OCI-LY7 (cell line): ENCODE data around the gene PIGL. TPM values are rescaled to one million over a fixed set of nuclear protein-coding genes. Genes with fewer than 3 reads are reported as not detected.
"Not testable (repeated sequence)": the region's sequence is repeated elsewhere in the genome, so short reads cannot be mapped to it uniquely, and the experiment has no call there.

Source experiments
- BruUV-seq: library from RNA; stranded (reverse); fragments of 400-500 nt; replicated peaks from 2 replicates; lab custom pipeline; 2021; lab: Mats Ljungman, UMichigan
- CTCF ChIA-PET: fragments of 300-600 bp; sonication (Branson Sonifier 250); formaldehyde crosslinking; loops from one replicate; lab custom pipeline; 2022; ENCODE audit warnings: antibody characterized with exemption; ENCODE audit not compliant: unreplicated experiment; lab: Charles Lee
- POLR2A ChIA-PET: fragments of 300-600 bp; sonication (Branson Sonifier 250); formaldehyde crosslinking; loops from one replicate; lab custom pipeline; 2022; ENCODE audit warnings: antibody characterized with exemption; lab: Charles Lee
- DNase-seq: peaks from one replicate; pipeline ENCODE4 v3.0.0-alpha.2; 2015; ENCODE audit warnings: low spot score
- H2AFZ ChIP-seq: fragments of 200-600 bp; sonication (generic), shearing (Covaris generic); 2 replicates; pipeline ENCODE4 v1.6.1; 2014; ENCODE audit warnings: mild to moderate bottlenecking, antibody characterized with exemption, low read length, moderate library complexity
- H3K27ac ChIP-seq: fragments of 200-600 bp; sonication (generic); 2 replicates; pipeline ENCODE4 v1.5.1; 2014; ENCODE audit warnings: mixed run types, low read depth, mild to moderate bottlenecking, moderate library complexity, low read length, inconsistent platforms; ENCODE audit not compliant: poor library complexity, severe bottlenecking
- H3K36me3 ChIP-seq: fragments of 200-600 bp; sonication (generic); 2 replicates; pipeline ENCODE4 v1.6.1; 2014; ENCODE audit warnings: mild to moderate bottlenecking, antibody characterized with exemption, low read length, moderate library complexity, mixed read lengths; ENCODE audit not compliant: insufficient read depth
- H3K4me1 ChIP-seq: fragments of 200-600 bp; sonication (generic); 2 replicates; pipeline ENCODE4 v1.5.1; 2014; ENCODE audit warnings: mild to moderate bottlenecking, low read length; ENCODE audit not compliant: insufficient read depth, poor library complexity, severe bottlenecking
- H3K4me2 ChIP-seq: fragments of 200-600 bp; sonication (generic); 2 replicates; pipeline ENCODE4 v1.6.1; 2014; ENCODE audit warnings: mild to moderate bottlenecking, low read length
- H3K4me3 ChIP-seq: fragments of 200-600 bp; sonication (generic); 2 replicates; pipeline ENCODE4 v1.5.1; 2014; ENCODE audit warnings: mild to moderate bottlenecking, low read depth, low read length; ENCODE audit not compliant: poor library complexity, severe bottlenecking
- H3K79me2 ChIP-seq: fragments of 200-600 bp; sonication (generic); 2 replicates; pipeline ENCODE4 v1.6.1; 2016; ENCODE audit warnings: low read depth, mild to moderate bottlenecking, low read length, moderate library complexity, mixed read lengths; ENCODE audit not compliant: insufficient read depth
- H3K9me2 ChIP-seq: fragments of 200-600 bp; sonication (generic); 2 replicates; pipeline ENCODE4 v1.6.1; 2016; ENCODE audit warnings: mild to moderate bottlenecking, low read length, mixed read lengths; ENCODE audit not compliant: insufficient read depth
- H3K9me3 ChIP-seq: fragments of 200-600 bp; sonication (generic); 2 replicates; pipeline ENCODE4 v1.6.1; 2014; ENCODE audit warnings: mild to moderate bottlenecking, mixed run types, low read length, mixed read lengths
- H4K20me1 ChIP-seq: fragments of 200-600 bp; sonication (generic); 2 replicates; pipeline ENCODE4 v1.6.1; 2014; ENCODE audit warnings: mild to moderate bottlenecking, antibody characterized with exemption, low read length, moderate library complexity, mixed read lengths; ENCODE audit not compliant: insufficient read depth
- EZH2phosphoT487 ChIP-seq: fragments of 200-600 bp; sonication (generic); IDR thresholded peaks from 2 replicates; pipeline ENCODE4 v1.6.1; 2018; ENCODE audit warnings: low read depth, borderline replicate concordance, mild to moderate bottlenecking, mixed run types, antibody characterized with exemption, low read length, moderate library complexity, mixed read lengths
- intact Hi-C: fragments of 100-400 bp; cut with micrococcal nuclease; formaldehyde crosslinking; loops from one replicate; pipeline ENCODE4 v1.10.0; 2022; ENCODE audit not compliant: unreplicated experiment
- total RNA-seq, 2 experiments: library from RNA; depleted of rRNA in 1 of 2; stranded (reverse); fragments of >200 nt in 1 of 2; shearing (Covaris generic) in 1 of 2; gene quantifications; 2 replicates each; pipeline ENCODE4 v1.2.3, GENCODE V29; 2014 to 2022
- TF ChIP-seq, protein P1 (sequence below): fragments of 200-600 bp; sonication (generic); conservative IDR thresholded peaks from 2 replicates; pipeline ENCODE4 v1.5.1; 2014; ENCODE audit warnings: mild to moderate bottlenecking, antibody characterized with exemption, low read length, moderate library complexity, mixed read lengths

Gene PIGL
- total RNA-seq, 2 experiments from 2014 or later = 39.4 to 43.6 TPM

DNA sequence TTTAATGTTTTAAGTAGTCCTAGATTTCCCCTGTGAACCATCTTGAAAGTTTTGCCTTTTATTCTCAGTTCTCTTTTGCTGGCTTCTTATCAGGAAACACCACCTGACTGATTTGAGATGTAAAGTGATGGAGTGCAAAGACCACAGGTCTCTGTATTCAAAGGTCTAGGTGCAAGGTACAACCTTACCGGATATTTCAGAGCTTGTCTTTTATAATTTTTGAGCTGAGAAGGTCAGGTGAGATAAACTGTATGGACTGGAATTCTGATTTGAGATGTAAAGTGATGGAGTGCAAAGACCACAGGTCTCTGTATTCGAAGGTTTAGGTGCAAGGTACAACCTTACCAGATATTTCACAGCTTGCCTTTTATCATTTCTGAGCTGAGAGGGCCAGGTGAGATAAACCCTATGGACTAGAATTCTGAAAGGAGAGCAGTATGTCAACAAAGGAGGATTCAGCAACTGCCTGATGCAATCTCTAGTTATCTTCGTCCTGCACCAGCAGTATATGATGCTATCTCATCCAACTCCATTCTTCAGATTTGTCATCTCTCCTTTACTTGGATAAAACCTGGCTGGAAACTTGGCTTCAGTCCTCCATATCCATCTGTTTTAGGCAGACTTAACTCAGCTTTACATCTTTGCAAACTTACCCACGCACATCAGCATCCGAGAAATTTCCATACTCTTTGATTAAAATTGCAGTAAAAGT is 72.0 kb downstream of the PIGL start:
- Histone ChIP-seq H3K79me2 (no peaks in the 10 kb centered on the region), H3K9me2 (no peaks in the 10 kb centered on the region)
- POLR2A ChIA-PET = interaction anchor here (0.8 to 1.3 kb wide), 5 partner anchors 11 to 70 kb away, joined by 3 to 5 read pairs (median 4); no protein-coding TSS in a partner anchor

DNA sequence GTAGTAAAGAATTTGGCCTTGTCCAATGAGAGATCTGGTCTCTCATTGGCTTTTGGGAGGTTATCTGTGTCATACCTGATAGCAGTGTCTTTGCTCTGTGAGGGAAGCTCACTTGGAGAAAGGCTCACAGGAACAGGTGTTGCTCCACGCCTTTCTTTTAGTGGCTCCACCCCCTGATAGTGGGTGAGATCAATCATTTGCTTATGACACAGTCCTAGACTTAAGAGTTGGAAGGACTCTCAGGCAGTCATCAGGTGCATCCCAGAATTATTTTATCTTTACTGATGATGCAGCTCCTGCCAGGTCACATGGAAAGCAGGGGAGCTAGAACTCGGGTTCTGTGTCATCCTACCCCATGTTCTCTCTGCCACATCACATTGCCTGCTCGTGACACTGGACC is 76.9 kb downstream of the PIGL start:
- Histone ChIP-seq H3K9me2 (no peaks in the 10 kb centered on the region), H3K4me3 (no peak overlapping the region), H3K4me1 (peaks cover 19% of the 10 kb centered on the region), H3K79me2 (no peaks in the 10 kb centered on the region), H2AFZ (no peak overlapping the region), H4K20me1 (no peaks in the 10 kb centered on the region), H3K9me3 (no peaks in the 10 kb centered on the region), H3K36me3 (peaks cover 5% of the 10 kb centered on the region; the same call in 1 of the 2 replicates), H3K4me2 (no peak overlapping the region), H3K27ac (no peak overlapping the region)
- ChIA-PET CTCF (no interaction called here), POLR2A (interaction anchor here (0.5 kb wide), 1 partner anchor 96 kb away, joined by 8 read pairs; no protein-coding TSS in a partner anchor)
- intact Hi-C loops = no loop called here
- TF ChIP-seq, protein P1, sequence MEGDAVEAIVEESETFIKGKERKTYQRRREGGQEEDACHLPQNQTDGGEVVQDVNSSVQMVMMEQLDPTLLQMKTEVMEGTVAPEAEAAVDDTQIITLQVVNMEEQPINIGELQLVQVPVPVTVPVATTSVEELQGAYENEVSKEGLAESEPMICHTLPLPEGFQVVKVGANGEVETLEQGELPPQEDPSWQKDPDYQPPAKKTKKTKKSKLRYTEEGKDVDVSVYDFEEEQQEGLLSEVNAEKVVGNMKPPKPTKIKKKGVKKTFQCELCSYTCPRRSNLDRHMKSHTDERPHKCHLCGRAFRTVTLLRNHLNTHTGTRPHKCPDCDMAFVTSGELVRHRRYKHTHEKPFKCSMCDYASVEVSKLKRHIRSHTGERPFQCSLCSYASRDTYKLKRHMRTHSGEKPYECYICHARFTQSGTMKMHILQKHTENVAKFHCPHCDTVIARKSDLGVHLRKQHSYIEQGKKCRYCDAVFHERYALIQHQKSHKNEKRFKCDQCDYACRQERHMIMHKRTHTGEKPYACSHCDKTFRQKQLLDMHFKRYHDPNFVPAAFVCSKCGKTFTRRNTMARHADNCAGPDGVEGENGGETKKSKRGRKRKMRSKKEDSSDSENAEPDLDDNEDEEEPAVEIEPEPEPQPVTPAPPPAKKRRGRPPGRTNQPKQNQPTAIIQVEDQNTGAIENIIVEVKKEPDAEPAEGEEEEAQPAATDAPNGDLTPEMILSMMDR = no peak
- TF ChIP-seq EZH2phosphoT487 = no peak
- BruUV-seq = no TSS peak
- DNase-seq = no peak

More for the DNA sequence above, 72.0 kb downstream of the PIGL start:
- TF ChIP-seq EZH2phosphoT487 = no peak
- TF ChIP-seq, protein P1 = no peak
- intact Hi-C loops = loop anchor here (5.0 kb wide), 1 partner anchor 72 kb away; the partner anchor contains the start of genes NCOR1 and PIGL
- H3K4me2 ChIP-seq = peak overlapping the region; percentile 25
- H3K4me3 ChIP-seq = no peak overlapping the region
- CTCF ChIA-PET = interaction anchor here (1.2 kb wide), 1 partner anchor 10 kb away, joined by 4 read pairs; no protein-coding TSS in a partner anchor
- peak overlapping the region; percentile 42 for H3K27ac ChIP-seq
- H3K4me1 ChIP-seq = peaks cover 55% of the 10 kb centered on the region
- no peaks in the 10 kb centered on the region for H3K9me3 ChIP-seq
- H2AFZ ChIP-seq = no peak overlapping the region; the same call in 1 of the 2 replicates
- BruUV-seq = no TSS peak
- H3K36me3 ChIP-seq = peaks cover 5% of the 10 kb centered on the region; the same call in 1 of the 2 replicates
- no peaks in the 10 kb centered on the region for H4K20me1 ChIP-seq
- DNase-seq = peak; percentile 46

DNA sequence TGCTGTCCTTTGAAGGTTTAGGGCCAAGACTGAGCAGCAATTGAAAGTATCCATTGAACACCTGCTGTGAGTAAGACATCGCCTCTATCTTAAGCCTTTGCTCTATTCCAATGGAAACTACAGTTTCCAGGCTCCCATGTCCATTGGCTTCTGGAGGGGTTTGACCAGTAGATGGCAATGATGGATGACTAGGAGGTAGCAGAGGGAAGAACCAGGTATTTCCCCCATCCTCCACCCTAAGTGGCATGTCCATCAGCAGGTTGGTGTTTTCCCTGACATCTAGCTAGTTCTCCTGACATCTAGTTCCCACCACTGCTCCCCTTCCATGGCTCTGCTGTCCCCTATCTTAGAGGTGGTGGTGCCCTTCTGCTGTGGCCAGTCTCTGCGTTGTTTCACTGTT is 77.5 kb downstream of the PIGL start:
- Histone ChIP-seq H4K20me1 (no peaks in the 10 kb centered on the region), H3K9me2 (no peaks in the 10 kb centered on the region), H3K9me3 (no peaks in the 10 kb centered on the region), H3K4me3 (no peak overlapping the region), H3K4me1 (peaks cover 13% of the 10 kb centered on the region), H3K27ac (no peak overlapping the region), H3K79me2 (no peaks in the 10 kb centered on the region), H2AFZ (no peak overlapping the region), H3K4me2 (no peak overlapping the region), H3K36me3 (peaks cover 5% of the 10 kb centered on the region; the same call in 1 of the 2 replicates)
- CTCF ChIA-PET = no interaction called here
- BruUV-seq = no TSS peak
- intact Hi-C loops = no loop called here
- no peak for DNase-seq
- no peak for TF ChIP-seq EZH2phosphoT487
- TF ChIP-seq, protein P1 = no peak
- POLR2A ChIA-PET = interaction anchor here (0.7 kb wide), 1 partner anchor 30 kb away, joined by 4 read pairs; no protein-coding TSS in a partner anchor

DNA sequence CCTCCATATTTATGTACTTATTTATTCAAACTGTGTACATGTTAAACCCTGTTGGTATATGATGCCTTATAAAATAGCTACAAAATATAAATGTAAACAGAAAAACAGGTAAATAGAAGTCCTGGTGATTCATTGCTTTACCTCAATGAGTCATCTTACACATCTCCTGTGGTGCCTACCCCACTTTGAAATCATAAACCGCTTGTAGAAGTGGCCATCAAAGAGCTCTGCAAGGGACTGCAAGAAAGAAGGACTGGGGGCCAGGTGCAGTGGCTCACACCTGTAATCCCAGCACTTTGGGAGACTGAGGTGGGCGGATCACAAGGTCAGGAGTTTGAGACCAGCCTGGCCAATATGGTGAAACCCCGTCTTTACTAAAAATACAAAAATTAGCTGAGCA is 79.1 kb downstream of the PIGL start:
- H3K9me3 ChIP-seq, intact Hi-C loops, H3K27ac ChIP-seq, DNase-seq, H2AFZ ChIP-seq, BruUV-seq, H3K36me3 ChIP-seq, H4K20me1 ChIP-seq, H3K4me1 ChIP-seq, H3K9me2 ChIP-seq, H3K79me2 ChIP-seq, CTCF ChIA-PET, H3K4me3 ChIP-seq, H3K4me2 ChIP-seq: not testable (repeated sequence)
- POLR2A ChIA-PET = interaction anchor here (0.7 to 0.8 kb wide), 3 partner anchors 8 to 65 kb away, joined by 3 to 5 read pairs (median 4); no protein-coding TSS in a partner anchor
